AG04450 (cell line): Measurements from ENCODE around the gene CNOT4. TPM values are rescaled to one million over a fixed set of nuclear protein-coding genes. Genes with fewer than 3 reads are reported as not detected.

Source experiments
- CTCF ChIA-PET: fragments of 300-600, 350-600 bp; formaldehyde crosslinking; extraction: SDS; loops from one replicate; lab custom pipeline; 2022; ENCODE audit warnings: antibody characterized with exemption, inconsistent platforms; lab: Charles Lee
- POLR2A ChIA-PET: fragments of 350-600 bp; formaldehyde crosslinking; extraction: SDS; loops from one replicate; lab custom pipeline; 2021; ENCODE audit warnings: antibody characterized with exemption, inconsistent platforms; lab: Yijun Ruan, JAX
- DNase-seq: peaks from one replicate; pipeline ENCODE4 v3.0.0-alpha.2; 2011; ENCODE audit warnings: low read depth, low spot score
- H3K27ac ChIP-seq: one replicate; pipeline ENCODE4 v1.5.1; 2012; ENCODE audit warnings: low read depth, low read length, control low read depth
- H3K27me3 ChIP-seq: one replicate; pipeline ENCODE4 v1.6.0; 2012; ENCODE audit warnings: low read length; ENCODE audit not compliant: control insufficient read depth, insufficient read depth
- H3K4me3 ChIP-seq: 2 replicates; pipeline ENCODE4 v1.5.1; 2011; ENCODE audit warnings: mild to moderate bottlenecking, low read depth, low read length, control low read depth
- H3K9me3 ChIP-seq: 2 replicates; pipeline ENCODE4 v1.5.1; 2012; ENCODE audit warnings: low read length; ENCODE audit not compliant: control insufficient read depth, insufficient read depth
- polyA plus RNA-seq: library from polyadenylated mRNA; depleted of rRNA; stranded (reverse); fragments of >200 nt; gene quantifications from 2 replicates; pipeline ENCODE4 v1.2.3, GENCODE V29; 2011
- TF ChIP-seq, protein P1 (sequence below): IDR thresholded peaks from 2 replicates; pipeline ENCODE4 v1.5.1; 2011; ENCODE audit warnings: low read depth, low read length, control low read depth, inconsistent platforms

The CNOT4 gene
- polyA plus RNA-seq, 1 experiment = 17.0 TPM

DNA sequence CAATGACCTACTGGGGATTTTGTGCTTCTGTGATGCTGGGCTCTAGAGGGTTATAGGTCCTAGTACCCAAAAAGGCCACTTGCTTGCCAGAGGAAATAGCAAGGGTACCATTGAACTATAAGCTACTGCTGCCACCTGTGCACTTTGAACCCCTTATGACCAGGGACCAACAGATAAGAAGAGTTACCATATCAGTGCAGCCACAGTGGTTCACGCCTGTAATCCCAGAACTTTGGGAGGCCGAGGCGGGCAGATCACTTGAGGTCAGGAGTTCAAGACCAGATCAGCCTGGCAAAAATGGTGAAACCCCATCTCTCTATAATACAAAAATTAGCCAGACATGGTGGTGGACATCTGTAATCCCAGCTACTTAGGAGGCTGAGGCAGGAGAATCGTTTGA lies 15.5 kb upstream of the CNOT4 start:
- Histone ChIP-seq H3K4me3 (no peak overlapping the region), H3K27ac (no peak overlapping the region), H3K9me3 (no peaks in the 10 kb centered on the region), H3K27me3 (peaks cover 4% of the 10 kb centered on the region)
- CTCF ChIA-PET = interaction anchor here (0.7 kb wide), 2 partner anchors 250 to 280 kb away, joined by 3 to 4 read pairs; no protein-coding TSS in a partner anchor
- no peak for DNase-seq
- POLR2A ChIA-PET = no interaction called here
- TF ChIP-seq, protein P1, sequence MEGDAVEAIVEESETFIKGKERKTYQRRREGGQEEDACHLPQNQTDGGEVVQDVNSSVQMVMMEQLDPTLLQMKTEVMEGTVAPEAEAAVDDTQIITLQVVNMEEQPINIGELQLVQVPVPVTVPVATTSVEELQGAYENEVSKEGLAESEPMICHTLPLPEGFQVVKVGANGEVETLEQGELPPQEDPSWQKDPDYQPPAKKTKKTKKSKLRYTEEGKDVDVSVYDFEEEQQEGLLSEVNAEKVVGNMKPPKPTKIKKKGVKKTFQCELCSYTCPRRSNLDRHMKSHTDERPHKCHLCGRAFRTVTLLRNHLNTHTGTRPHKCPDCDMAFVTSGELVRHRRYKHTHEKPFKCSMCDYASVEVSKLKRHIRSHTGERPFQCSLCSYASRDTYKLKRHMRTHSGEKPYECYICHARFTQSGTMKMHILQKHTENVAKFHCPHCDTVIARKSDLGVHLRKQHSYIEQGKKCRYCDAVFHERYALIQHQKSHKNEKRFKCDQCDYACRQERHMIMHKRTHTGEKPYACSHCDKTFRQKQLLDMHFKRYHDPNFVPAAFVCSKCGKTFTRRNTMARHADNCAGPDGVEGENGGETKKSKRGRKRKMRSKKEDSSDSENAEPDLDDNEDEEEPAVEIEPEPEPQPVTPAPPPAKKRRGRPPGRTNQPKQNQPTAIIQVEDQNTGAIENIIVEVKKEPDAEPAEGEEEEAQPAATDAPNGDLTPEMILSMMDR = no peak

DNA sequence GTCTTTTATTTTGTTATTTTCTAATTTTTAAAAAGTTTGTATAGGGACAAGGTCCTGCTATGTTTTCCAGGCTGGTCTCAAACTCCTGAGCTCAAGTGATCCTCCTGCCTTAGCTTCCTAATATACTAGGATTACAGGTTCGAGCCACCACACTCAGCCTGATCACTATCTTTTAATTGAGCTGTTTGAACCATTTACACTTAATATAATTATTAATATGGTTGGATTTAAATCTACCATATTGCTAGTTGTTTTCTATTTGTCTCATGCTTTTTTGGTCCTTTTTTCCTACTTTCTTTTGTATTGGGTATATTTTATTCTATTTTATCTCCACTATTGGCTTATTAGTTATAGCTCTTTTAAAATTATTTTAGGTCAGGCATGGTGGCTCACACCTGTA lies 13.2 kb upstream of the CNOT4 start:
- Histone ChIP-seq H3K9me3 (no peaks in the 10 kb centered on the region), H3K27ac (no peak overlapping the region), H3K27me3 (no peaks in the 10 kb centered on the region), H3K4me3 (no peak overlapping the region)
- POLR2A ChIA-PET = no interaction called here
- TF ChIP-seq, protein P1 = no peak
- no peak for DNase-seq
- CTCF ChIA-PET = interaction anchor here (0.6 to 1.5 kb wide), 3 partner anchors 12 to 86 kb away, joined by 3 to 4 read pairs (median 3); no protein-coding TSS in a partner anchor

DNA sequence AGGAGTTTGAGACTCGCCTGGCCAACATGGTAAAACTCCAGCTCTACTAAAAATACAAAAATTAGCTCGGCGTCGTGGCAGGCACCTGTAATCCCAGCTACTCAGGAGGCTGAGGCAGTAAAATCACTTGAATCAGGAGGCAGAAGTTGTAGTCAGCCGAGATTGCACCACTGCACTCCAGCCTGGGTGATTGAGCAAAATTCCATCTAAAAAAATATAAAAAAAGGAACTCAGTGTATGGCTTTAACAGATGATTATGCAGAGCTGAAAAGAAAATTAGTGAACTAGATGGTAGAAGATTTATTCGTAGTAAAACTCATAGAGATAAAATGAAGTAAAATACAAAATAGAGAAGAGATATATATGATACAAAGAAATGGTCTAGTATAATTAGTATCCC lies 12.6 kb upstream of the CNOT4 start:
- Histone ChIP-seq H3K27ac (no peak overlapping the region), H3K9me3 (no peaks in the 10 kb centered on the region), H3K27me3 (no peaks in the 10 kb centered on the region), H3K4me3 (no peak overlapping the region)
- ChIA-PET POLR2A (no interaction called here), CTCF (interaction anchor here (1.5 kb wide), 1 partner anchor 12 kb away, joined by 4 read pairs; no protein-coding TSS in a partner anchor)
- no peak for DNase-seq
- TF ChIP-seq, protein P1 = no peak

DNA sequence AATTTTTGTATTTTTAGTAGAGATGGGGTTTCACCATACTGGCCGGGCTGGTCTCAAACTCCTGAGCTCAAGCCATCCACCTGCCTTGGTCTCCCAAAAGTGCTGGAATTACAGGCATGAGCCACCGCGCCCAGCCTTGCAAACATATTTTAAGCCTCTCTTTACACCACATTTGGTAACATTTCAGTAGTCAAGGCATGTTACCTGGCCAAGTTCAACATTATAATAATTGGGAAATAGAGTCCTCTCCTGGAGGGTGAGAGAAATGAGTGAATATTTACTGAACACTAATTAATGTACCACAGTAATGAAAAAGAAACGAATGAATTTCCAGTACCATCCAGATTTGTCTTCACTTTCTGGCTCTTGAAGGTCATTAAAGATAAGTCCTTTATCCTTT lies 10.0 kb upstream of the CNOT4 start:
- POLR2A ChIA-PET = no interaction called here
- Histone ChIP-seq H3K4me3 (no peak overlapping the region), H3K9me3 (no peaks in the 10 kb centered on the region), H3K27me3 (no peaks in the 10 kb centered on the region), H3K27ac (no peak overlapping the region)
- DNase-seq = no peak
- TF ChIP-seq, protein P1 = no peak
- CTCF ChIA-PET = no interaction called here

DNA sequence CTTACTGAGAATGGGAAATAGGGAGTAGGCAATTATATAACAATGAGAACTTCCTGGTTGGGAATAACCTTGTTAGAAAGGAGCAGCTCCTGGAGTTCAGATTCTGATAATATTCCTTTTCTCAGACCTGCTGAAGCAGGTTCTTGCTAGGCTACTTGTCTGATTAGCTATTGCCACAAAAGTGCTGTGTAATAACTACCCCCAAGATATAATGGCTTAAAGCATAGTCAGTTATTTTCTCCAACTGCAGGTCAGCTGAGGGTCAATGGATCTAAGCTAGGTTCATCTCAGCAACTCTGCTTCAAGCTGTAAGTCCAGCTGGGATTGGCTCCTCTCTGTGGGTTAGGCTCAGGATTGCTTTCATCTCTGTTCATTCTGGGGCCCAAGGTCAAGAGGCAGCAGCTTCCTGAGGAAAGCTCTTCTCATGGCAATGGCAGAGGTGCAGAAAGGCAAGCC lies 9.4 kb upstream of the CNOT4 start:
- CTCF ChIA-PET = interaction anchor here (0.6 kb wide), 1 partner anchor 1220 kb away, joined by 3 read pairs; no protein-coding TSS in a partner anchor
- POLR2A ChIA-PET = no interaction called here
- H3K9me3 ChIP-seq = no peaks in the 10 kb centered on the region
- DNase-seq = no peak
- H3K27me3 ChIP-seq = no peaks in the 10 kb centered on the region
- no peak overlapping the region for H3K4me3 ChIP-seq
- H3K27ac ChIP-seq = no peak overlapping the region
- TF ChIP-seq, protein P1 = no peak
